ENCODE measurements around the gene SS18L1.

The SS18L1 gene

GRCh38 chr20:62122654-62123449 is 20.7 kb upstream of the SS18L1 start:
- DNase-seq (ENCODE audit: low read depth, low spot score): no peak
- TF ChIP-seq FOXP2 (optimal IDR thresholded peaks at IDR 0.05; ENCODE audit: control extremely low read depth, extremely low read length, insufficient read depth) (no peak), POLR2AphosphoS5 (IDR thresholded peaks at IDR 0.05; ENCODE audit: borderline replicate concordance, low read depth, low read length) (no peak), EZH2 (IDR thresholded peaks at IDR 0.05) (no peak)
- H3K36me3 ChIP-seq (ENCODE audit: insufficient read depth, low read length): peaks cover 41% of the 10 kb centered on the region
- H3K4me3 ChIP-seq: peak overlapping the region; percentile 89
- peak overlapping the region; percentile 84 for H3K9ac ChIP-seq (ENCODE audit: insufficient read length)
- H3K27ac ChIP-seq: peak overlapping the region; percentile 50; the same call in 1 of the 2 replicates
- no peaks in the 10 kb centered on the region for H3K9me3 ChIP-seq (ENCODE audit: low read depth, low read length)

DNA sequence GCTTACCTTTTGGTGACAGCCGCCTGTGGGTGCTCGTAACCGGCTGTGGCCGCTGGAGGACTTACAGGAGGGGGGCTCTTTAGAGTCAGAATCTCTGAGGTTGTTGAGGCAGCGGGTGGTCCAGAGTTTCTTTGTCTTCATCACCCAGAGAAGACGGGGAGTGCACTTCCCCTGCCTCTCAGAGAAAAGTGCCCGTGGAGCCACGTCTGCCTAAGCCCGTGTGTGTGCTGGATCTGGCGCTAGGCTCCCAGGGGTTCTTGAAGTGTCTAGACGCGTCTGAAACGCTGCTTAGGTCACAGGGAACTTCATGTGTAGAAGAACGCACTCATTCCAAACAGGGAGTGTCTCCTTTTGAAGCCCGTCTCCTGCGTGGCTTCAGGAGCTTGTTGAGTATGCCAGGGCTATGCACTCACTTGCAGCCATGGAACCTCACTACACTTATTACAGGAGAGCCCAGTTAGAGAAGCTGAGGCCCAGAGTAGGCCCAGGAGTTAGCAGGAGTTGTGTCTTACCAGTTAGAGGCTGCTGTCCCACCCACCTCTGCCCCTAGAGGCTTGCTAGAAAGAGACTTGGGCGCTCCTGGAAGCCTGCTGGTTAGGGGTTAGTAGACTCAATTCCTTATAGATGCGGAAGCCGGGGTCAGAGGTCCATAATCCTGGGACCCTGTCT is 20.0 kb upstream of the SS18L1 start:
- Histone ChIP-seq H3K9ac (ENCODE audit: insufficient read length) (peak overlapping the region; percentile 84), H3K4me3 (peak overlapping the region; percentile 89), H3K9me3 (ENCODE audit: low read depth, low read length) (no peaks in the 10 kb centered on the region), H3K27ac (peak overlapping the region; percentile 15), H3K36me3 (ENCODE audit: insufficient read depth, low read length) (peaks cover 48% of the 10 kb centered on the region)
- TF ChIP-seq EZH2 (IDR thresholded peaks at IDR 0.05): no peak
- no peak for TF ChIP-seq FOXP2 (optimal IDR thresholded peaks at IDR 0.05; ENCODE audit: control extremely low read depth, extremely low read length, insufficient read depth)
- TF ChIP-seq POLR2AphosphoS5 (IDR thresholded peaks at IDR 0.05; ENCODE audit: borderline replicate concordance, low read depth, low read length): no peak
- DNase-seq (ENCODE audit: low read depth, low spot score): no peak

- Histone ChIP-seq H3K36me3 (ENCODE audit: insufficient read depth, low read length) (peaks cover 74% of the 10 kb centered on the region), H3K27ac (no peak overlapping the region), H3K9me3 (ENCODE audit: low read depth, low read length) (no peaks in the 10 kb centered on the region), H3K4me3 (no peak overlapping the region), H3K9ac (ENCODE audit: insufficient read length) (no peak overlapping the region)
- DNase-seq (ENCODE audit: low read depth, low spot score): no peak
- no peak for TF ChIP-seq FOXP2 (optimal IDR thresholded peaks at IDR 0.05; ENCODE audit: control extremely low read depth, extremely low read length, insufficient read depth)
- TF ChIP-seq EZH2 (IDR thresholded peaks at IDR 0.05): no peak
- TF ChIP-seq POLR2AphosphoS5 (IDR thresholded peaks at IDR 0.05; ENCODE audit: borderline replicate concordance, low read depth, low read length): no peak
Observed at GRCh38 chr20:62126141-62126540, 17.4 kb upstream of the SS18L1 start.

- Histone ChIP-seq H3K27ac (no peak overlapping the region), H3K4me3 (no peak overlapping the region), H3K9me3 (ENCODE audit: low read depth, low read length) (no peaks in the 10 kb centered on the region), H3K9ac (ENCODE audit: insufficient read length) (no peak overlapping the region), H3K36me3 (ENCODE audit: insufficient read depth, low read length) (peaks cover 90% of the 10 kb centered on the region)
- TF ChIP-seq FOXP2 (optimal IDR thresholded peaks at IDR 0.05; ENCODE audit: control extremely low read depth, extremely low read length, insufficient read depth) (no peak), POLR2AphosphoS5 (IDR thresholded peaks at IDR 0.05; ENCODE audit: borderline replicate concordance, low read depth, low read length) (no peak), EZH2 (IDR thresholded peaks at IDR 0.05) (no peak)
- DNase-seq (ENCODE audit: low read depth, low spot score): no peak
Observed at GRCh38 chr20:62127799-62128198, 15.8 kb upstream of the SS18L1 start.

DNA sequence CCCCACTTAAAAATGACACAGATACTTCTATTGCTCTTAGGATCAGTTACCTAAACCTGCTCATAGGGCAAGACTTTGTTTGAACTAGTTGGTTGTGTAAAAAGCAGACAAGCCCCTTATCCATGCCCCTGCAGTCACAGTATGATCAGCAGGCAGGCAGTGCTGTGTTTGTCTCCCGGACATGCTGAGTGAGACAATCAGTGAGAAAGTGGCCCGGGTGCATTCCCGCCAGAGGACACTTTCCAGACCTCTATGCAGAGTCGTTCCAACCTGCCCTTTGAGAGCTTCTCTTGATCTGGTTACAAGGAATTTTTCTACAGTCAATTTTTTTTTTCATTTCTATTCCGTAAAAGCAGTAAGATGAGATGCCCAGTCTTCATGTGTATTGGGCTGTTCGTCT is 15.1 kb upstream of the SS18L1 start:
- no peak overlapping the region for H3K9ac ChIP-seq (ENCODE audit: insufficient read length)
- no peak overlapping the region for H3K27ac ChIP-seq
- H3K4me3 ChIP-seq: no peak overlapping the region
- no peaks in the 10 kb centered on the region for H3K9me3 ChIP-seq (ENCODE audit: low read depth, low read length)
- DNase-seq (ENCODE audit: low read depth, low spot score): no peak
- TF ChIP-seq POLR2AphosphoS5 (IDR thresholded peaks at IDR 0.05; ENCODE audit: borderline replicate concordance, low read depth, low read length): no peak
- TF ChIP-seq FOXP2 (optimal IDR thresholded peaks at IDR 0.05; ENCODE audit: control extremely low read depth, extremely low read length, insufficient read depth): no peak
- TF ChIP-seq EZH2 (IDR thresholded peaks at IDR 0.05): no peak
- peaks cover 96% of the 10 kb centered on the region for H3K36me3 ChIP-seq (ENCODE audit: insufficient read depth, low read length)

DNA sequence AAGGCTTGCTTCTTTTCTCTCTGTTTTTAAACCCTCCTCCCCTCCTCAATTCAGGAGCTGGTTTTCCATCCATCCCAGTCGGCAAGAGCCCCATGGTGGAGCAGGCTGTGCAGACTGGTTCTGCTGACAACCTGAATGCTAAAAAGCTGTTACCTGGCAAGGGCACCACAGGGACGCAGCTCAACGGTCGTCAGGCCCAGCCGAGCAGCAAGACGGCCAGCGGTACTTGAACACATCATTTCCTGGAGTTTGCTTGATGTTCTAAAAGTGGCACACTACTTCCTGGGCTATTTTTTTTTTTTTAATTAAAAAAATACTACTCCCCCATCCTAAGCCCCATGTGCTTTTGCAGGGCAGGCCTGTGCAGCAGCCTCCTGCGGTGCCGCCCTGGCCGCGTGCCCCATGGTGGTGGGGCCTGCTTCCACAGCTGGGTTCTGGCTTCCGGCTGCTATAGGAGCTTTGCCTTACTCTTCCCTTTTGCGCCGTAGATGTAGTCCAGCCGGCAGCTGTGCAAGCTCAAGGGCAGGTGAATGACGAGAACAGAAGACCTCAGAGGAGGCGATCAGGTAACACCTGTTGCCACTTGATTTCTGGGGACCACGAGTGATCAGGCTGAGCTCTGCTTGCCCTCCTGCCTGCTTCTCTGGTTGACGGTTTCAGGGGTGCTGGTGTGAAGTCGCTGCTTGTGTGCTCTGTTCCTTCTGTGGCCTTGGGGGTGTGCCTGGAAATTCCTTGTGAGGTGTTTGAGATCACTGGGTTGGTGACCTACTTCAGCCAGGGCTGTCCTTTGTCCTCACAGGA is 13.6 kb upstream of the SS18L1 start:
- peaks cover 97% of the 10 kb centered on the region for H3K36me3 ChIP-seq (ENCODE audit: insufficient read depth, low read length)
- DNase-seq (ENCODE audit: low read depth, low spot score): no peak
- no peak overlapping the region for H3K4me3 ChIP-seq

GRCh38 chr20:62131560-62132320 is 11.8 kb upstream of the SS18L1 start:
- TF ChIP-seq POLR2AphosphoS5 (IDR thresholded peaks at IDR 0.05; ENCODE audit: borderline replicate concordance, low read depth, low read length) (no peak), FOXP2 (optimal IDR thresholded peaks at IDR 0.05; ENCODE audit: control extremely low read depth, extremely low read length, insufficient read depth) (no peak), EZH2 (IDR thresholded peaks at IDR 0.05) (no peak)
- no peak overlapping the region for H3K27ac ChIP-seq
- DNase-seq (ENCODE audit: low read depth, low spot score): no peak
- no peaks in the 10 kb centered on the region for H3K9me3 ChIP-seq (ENCODE audit: low read depth, low read length)
- H3K36me3 ChIP-seq (ENCODE audit: insufficient read depth, low read length): peaks cover 97% of the 10 kb centered on the region
- no peak overlapping the region for H3K9ac ChIP-seq (ENCODE audit: insufficient read length)
- no peak overlapping the region for H3K4me3 ChIP-seq

More for the DNA sequence above, 13.6 kb upstream of the SS18L1 start:
- Histone ChIP-seq H3K9me3 (ENCODE audit: low read depth, low read length) (no peaks in the 10 kb centered on the region), H3K9ac (ENCODE audit: insufficient read length) (no peak overlapping the region), H3K27ac (no peak overlapping the region)
- TF ChIP-seq EZH2 (IDR thresholded peaks at IDR 0.05) (no peak), POLR2AphosphoS5 (IDR thresholded peaks at IDR 0.05; ENCODE audit: borderline replicate concordance, low read depth, low read length) (no peak), FOXP2 (optimal IDR thresholded peaks at IDR 0.05; ENCODE audit: control extremely low read depth, extremely low read length, insufficient read depth) (no peak)

Measured in SK-N-MC (cell line).